WTC11 (cell line): ENCODE measurements around the gene SESTD1.

Experiments
- KAT7 ChIP-seq: sonication (generic); formaldehyde crosslinking; IDR thresholded peaks from 2 replicates; pipeline ENCODE4 v1.8.1; 2023; ENCODE audit warnings: missing genetic modification reagents, mild to moderate bottlenecking, borderline replicate concordance
- SMAD4 ChIP-seq: sonication (generic); formaldehyde crosslinking; IDR thresholded peaks from 2 replicates; pipeline ENCODE4 v1.8.0; 2022; ENCODE audit warnings: mild to moderate bottlenecking, missing genetic modification reagents
- ZNF263 ChIP-seq: sonication (generic); formaldehyde crosslinking; IDR thresholded peaks from 2 replicates; pipeline ENCODE4 v1.8.1; 2022; ENCODE audit warnings: low read depth, mild to moderate bottlenecking, moderate library complexity, missing genetic modification reagents
- TF ChIP-seq, protein P1 (sequence below): fragments of 200-600 bp; IDR thresholded peaks from 2 replicates; pipeline ENCODE4 v1.8.0; 2022; ENCODE audit warnings: antibody characterized with exemption
- TF ChIP-seq, protein P2 (sequence below): sonication (generic); formaldehyde crosslinking; IDR thresholded peaks from 2 replicates; pipeline ENCODE4 v1.8.1; 2022; ENCODE audit warnings: low read depth, mild to moderate bottlenecking, moderate library complexity, missing genetic modification reagents, borderline replicate concordance

DNA sequence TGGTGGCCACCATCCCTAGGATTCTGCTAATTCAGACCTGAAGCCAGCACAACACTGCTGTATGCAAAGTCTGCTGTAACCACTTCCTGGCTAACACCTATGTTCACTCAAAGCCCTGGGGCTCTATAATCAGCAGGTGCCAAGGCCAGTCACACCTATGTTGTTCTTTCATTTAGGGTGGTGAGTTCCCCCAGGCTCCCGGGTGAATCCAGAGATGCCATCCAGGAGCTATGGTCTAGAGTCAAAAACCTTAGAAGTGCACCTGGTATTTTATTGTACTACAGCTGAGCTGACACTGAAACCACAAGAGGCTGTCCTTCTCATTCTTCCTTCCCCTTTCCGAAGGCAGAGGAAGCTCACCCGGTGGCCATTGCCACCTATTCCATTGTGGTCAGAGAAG is 168.5 kb downstream of the SESTD1 start:
- TF ChIP-seq, protein P1, sequence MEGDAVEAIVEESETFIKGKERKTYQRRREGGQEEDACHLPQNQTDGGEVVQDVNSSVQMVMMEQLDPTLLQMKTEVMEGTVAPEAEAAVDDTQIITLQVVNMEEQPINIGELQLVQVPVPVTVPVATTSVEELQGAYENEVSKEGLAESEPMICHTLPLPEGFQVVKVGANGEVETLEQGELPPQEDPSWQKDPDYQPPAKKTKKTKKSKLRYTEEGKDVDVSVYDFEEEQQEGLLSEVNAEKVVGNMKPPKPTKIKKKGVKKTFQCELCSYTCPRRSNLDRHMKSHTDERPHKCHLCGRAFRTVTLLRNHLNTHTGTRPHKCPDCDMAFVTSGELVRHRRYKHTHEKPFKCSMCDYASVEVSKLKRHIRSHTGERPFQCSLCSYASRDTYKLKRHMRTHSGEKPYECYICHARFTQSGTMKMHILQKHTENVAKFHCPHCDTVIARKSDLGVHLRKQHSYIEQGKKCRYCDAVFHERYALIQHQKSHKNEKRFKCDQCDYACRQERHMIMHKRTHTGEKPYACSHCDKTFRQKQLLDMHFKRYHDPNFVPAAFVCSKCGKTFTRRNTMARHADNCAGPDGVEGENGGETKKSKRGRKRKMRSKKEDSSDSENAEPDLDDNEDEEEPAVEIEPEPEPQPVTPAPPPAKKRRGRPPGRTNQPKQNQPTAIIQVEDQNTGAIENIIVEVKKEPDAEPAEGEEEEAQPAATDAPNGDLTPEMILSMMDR, result no peak
- TF ChIP-seq, protein P2, sequence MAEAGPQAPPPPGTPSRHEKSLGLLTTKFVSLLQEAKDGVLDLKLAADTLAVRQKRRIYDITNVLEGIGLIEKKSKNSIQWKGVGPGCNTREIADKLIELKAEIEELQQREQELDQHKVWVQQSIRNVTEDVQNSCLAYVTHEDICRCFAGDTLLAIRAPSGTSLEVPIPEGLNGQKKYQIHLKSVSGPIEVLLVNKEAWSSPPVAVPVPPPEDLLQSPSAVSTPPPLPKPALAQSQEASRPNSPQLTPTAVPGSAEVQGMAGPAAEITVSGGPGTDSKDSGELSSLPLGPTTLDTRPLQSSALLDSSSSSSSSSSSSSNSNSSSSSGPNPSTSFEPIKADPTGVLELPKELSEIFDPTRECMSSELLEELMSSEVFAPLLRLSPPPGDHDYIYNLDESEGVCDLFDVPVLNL (CRISPR knock-in tag), result no peak
- no peak for TF ChIP-seq KAT7 (CRISPR knock-in tag)
- no peak for TF ChIP-seq ZNF263 (CRISPR knock-in tag)
- TF ChIP-seq SMAD4 (CRISPR knock-in tag), result no peak
